ENCODE data around the gene MAP3K10.

The MAP3K10 gene

DNA sequence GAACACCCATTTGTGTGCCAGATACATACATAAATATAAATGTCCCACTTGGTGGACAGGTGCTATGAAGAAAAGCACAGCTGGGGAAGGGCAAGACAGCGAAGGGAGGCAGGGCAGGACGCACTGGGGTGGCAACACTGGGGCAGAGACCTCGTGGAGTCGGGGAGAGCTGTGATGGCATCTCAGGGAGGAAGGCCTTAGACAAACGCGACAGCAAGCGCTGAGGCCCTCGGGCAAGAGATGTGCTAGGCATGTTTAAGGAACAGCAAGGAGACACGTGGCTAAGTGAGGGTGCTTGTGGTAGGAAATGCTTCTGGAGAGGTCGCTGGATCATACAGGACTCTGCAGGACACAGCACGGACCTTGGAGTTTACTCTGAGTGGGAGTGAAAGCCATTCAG is 58.6 kb downstream of the MAP3K10 start:
- no peak for DNase-seq

DNA sequence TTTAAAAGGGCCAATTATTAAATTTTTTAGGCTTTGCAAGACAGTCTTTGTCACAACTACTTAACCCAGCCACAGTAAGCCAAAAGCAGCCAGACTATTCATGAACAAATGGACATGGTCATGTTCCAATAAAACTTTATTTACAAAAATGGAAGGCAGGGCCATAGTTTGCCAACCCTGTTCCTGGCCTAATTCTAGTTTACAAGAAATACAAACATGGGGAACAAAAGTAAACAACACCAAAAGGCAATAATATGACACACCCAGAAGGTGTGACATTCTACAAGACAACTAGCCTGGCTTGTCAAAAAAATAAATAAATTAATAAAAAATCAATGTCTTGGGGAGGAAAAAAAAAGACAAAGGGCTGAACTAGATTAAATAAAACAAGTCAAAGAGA is 60.0 kb downstream of the MAP3K10 start:
- DNase-seq, result no peak

DNA sequence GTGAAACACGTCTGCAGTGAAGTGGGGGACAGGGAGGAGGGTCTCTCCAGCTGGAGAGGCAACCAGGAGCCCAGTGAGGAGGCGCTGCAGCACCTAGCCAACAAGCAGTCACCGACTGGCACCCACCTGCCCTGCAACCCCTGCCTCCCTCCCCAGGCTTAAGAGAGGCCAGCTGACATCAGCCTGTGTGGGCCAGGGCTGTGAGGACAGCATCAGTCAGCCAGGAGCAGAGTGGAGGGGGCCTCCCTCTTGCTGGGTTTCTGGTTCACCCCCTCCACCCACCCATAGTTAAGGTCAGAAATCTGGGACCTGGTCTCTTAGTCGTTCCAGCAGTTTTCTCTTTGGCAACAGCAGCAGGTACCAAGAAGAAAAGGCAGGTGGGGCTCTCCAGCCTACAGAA is 60.8 kb downstream of the MAP3K10 start:
- DNase-seq, result no peak

DNA sequence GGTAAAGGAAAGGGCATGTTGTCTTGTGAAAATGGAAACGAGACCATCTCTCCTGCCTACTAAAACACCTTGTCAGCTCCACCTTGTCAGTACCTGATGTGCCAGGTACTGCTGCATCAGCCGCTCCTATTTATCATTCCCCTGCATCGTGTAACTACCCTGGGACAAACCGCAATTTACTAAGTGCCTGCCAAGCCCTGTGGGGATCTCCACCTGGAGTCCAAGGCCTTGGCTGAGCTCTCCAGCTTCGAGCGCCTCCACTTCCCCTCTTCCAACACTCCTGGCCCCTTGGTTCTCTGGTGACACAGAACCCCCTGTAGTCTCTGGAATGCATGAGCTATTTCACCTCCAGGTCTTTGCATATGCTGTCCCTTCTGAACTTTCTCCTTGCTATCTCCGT is 61.2 kb downstream of the MAP3K10 start:
- peak in 1 of 14 donors; percentile 58 for DNase-seq

DNA sequence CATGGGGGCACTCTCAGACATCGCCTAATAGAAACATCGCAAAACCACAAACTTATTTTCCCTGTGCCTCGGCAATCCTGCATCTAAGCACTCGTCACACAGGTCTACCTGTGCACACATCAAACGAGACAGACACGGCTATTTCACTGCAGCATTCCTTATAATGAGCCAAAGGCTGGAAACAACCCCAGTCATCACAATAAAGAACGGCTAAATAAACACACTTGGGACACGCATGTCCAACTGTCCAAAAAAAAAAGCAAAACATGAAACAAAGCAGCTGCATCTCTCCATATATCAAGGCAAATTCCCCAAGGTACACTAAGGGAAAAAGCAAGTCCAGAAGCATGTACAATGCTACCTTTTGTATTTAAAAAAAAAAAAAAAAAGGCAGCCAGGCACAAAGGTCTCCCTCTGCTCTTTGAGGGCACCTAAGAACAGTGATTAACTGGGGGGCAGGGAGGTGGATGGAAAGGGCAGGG is 62.4 kb downstream of the MAP3K10 start:
- DNase-seq, result no peak

DNA sequence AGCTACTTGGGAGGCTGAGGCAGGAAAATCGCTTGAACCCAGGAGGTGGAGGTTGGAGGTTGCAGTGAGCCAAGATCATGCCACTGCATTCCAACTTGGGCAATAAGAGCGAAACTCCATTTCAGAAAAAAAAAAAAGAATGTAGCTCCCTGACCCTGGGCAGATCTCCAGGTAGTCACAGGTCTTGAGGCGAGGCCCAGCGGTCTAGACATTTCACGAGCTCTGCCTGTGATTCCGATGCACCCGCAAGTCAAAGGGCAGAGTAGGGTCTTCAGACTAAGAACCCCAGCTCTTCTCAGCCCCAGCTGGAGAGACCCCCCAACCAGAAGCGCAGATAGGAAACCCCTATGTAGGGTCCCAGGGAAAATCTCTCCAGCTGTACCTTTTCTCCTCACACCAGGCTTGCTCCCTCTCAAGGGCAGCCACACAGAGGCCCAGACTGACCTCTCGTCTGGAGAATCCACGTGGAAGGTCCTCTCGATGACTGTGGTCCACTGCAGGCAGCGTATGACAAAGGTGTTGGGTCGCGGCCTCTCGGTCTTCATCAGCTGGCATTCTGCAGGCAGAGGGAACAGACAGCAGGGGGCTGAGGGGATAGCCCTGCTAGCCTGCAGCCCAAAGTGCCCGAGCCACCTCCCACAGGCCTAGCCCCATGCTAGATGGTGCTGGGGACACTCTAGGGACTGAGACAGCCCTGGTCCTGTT is 63.6 kb downstream of the MAP3K10 start:
- no peak for DNase-seq

DNA sequence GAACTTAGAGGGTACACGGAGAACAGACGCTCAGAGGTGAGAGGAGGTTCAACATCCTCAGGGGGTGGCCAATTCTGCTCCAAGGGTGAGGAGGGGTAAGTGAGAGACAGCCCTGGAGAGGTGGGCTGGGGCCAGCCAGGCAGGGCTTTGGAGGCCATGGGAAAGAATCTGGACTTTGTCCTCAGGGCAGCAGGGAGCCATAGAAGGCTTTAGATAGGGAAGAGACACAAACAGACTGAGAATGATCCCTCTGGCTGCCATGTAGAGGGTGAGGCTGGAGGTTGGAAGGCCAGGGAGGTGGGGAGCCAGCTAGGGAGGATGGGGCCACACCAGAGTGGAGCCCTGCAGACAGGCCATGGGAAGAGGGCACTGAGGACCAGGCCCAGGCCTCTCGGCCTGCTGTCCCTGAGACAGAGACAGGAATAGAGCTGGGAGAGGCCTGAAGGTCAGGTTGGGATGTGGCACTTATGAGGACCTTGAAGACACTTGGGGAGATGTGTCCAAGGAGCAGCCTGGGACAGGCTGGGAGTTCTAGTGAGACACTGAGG is 64.5 kb downstream of the MAP3K10 start:
- DNase-seq, result no peak

DNA sequence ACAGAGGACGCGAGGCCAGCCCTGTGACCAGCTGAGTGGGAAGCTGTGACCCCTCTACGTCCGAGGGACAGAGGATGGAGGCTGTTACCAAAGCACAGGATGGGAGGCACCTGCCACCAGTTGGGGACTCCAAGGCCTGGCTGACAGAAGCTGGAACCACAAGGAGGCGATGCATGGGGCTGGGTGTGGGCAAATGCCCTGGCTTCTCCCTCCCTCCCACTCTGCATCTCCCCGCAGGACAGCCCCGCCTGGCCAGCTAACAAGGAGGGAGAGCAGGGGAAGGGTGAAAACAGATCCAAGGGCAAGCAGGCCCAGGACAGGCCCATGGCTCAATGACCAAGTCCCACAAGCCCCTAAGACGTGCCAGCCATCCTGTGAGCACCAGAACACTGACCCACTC is 65.3 kb downstream of the MAP3K10 start:
- DNase-seq, result no peak

DNA sequence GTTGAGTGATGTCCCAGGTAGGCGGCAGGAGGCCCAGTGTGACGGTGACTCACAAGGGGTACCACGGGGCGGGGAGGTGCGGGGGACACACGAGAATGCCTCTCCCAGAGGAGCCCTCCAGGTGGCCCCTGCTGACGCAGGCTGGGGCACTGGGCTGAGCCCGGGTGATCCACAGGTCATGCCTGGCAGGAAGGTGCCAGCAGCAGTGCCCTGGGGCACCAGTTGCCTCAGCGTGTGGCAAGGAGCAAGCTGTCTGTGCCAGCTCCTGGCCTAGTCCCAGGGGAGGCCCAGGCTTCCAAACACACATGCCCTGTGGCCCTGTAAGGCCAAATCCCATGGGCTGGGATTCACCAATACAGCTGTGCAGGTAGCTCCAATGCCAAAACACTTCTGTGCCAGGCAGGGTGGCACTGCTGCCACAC is 65.9 kb downstream of the MAP3K10 start:
- DNase-seq, result no peak

DNA sequence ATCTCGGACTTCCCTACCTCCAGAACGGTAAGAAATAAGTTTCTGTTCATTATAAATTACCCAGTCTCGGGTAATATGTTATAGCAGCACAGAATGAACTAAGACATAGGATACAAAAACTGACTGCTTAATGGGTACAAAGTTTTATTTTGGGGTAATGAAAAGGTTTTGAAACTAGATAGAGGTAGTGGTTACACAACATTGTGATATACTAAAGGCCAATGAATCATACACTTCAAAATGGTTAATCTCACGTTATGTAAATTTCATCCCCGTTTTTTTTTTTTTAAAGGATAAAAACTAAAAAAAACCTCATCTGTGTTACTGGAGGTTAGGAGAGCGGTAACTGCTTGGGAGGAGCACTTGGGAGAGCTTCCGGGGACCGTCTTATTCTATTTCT is 70.4 kb downstream of the MAP3K10 start:
- no peak for DNase-seq

DNA sequence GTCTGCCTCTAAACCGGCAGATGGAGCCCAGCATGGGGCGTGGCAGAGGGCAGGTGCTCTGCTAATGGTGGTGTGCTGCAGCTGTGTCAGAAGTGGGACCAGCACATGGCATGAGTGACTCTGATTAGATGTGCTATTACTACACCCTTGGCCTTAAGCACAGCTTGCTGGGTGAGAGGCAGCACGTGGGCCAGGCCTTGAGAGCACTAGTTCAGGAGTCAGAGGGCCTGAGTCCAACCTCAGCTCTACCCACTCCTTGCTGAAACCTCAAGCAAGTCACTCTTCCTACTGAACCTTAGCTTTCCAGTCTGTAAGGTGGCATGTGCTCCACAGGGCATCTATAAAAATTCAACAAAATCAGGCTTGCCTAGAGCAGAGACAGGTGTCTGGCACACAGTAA is 71.2 kb downstream of the MAP3K10 start:
- no peak for DNase-seq

DNA sequence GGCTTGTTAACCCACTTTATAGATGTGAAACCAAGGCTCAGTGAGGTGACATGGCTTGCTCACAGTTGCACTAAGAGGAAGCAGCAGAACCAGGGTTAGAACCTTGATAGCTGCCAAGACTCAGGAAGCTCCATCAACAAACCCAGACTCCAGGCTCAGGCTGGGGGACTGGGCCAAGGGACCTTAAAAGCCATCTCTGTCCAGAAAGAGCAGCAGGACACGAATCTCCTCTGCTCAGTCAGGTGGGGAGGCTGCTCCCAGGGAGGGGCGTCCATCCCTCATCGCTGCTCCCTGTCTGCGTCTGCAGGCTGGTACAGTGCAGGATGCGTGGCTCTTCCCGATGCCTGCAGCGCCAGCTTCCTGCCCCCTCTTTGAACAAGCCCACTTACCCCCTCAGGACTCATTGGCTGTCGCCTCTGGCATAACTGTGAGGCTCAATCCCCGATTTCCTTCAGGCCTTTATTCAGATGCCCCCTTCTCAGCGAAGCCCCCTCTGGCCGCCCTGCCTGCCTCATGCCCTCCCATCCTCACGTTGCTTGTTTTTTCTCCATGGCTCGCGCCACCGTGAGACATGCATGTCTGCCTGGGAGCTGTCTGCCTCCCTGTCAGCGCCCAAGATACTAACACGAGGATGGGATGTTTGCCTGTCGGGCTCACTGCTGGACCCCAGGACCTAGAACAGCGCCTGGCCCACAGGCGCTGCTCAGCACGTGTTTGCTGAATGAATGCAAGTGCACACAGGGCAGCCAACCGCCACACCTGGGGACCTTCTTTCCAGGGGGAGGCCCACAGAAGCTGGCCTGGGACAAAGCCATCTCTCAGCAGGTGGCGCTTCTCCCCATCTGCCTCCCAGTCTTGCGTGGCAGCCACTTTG is 72.5 kb downstream of the MAP3K10 start:
- peak in 1 of 14 donors; percentile 66 for DNase-seq

DNA sequence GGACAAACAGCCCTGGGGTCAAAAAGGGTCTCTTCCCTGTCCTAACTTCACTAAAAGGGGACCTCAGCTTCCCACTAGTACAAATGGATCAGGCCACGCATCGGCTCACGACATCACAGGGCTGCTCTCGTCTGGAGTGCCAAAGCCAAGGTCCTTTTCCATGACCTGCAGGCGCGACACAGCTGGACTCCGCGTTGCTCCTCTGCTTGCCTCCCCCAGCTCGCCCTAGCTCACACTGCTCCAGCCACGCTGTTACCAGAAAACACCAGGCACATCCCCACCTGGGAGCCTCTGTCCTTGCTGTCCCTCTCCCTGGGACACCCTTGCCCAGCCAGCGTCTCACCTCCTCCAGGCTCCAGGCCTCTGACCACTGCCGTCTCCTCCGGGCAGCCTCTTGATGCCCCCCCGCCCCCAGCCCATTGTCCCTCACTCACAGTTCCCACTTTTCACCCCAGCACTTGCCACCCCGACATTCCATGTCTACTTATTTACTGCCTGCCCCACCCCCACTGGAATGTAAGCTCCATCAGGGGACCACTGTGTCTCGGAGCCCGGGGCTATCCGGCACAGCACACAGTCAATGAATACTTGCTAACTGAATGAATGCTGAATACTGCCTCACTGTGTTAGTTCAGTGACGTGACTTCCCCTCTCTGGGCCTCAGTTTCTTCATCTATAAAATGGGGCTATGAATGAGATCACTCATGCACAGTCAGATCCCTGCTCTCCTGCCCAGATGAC is 73.3 kb downstream of the MAP3K10 start:
- DNase-seq, result peak in 1 of 14 donors; percentile 50

Measured in C1 segment of cervical spinal cord (tissue), 14 donors.